ENCODE results near the gene ERF.
A peak's percentile ranks its signal among the peaks of the same experiment; 100 is the strongest.
"Not testable (repeated sequence)": the region's sequence is repeated elsewhere in the genome, so short reads cannot be mapped to it uniquely, and the experiment has no call there.

The ERF gene

DNA sequence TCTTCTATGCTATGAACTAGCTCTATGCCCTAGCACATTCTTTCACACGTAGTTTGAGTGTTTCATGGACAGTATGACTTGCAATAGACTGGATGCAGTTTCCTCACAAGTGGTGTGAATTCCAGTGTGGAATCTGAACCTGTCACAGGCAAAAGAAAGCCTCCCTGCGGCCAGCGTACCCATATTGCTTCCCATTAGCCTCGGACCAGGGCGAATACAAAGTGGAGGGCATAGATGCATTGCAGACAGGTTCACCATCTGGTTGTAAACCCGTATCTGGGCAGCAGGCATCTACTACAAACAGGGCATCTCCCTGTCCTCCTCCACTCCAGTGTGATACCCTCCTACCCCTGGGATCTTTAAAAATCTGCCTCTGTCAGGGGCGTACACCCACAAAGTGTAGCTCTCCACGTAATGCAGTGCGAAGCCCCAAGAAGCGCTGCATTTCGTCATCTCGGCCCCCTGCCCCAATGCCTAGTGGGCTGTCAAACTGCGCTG lies 12.8 kb upstream of the ERF start:
- in situ Hi-C loops (cut with MboI; ENCODE audit: low sequenced_read_pairs), result no loop called here
- no peaks in the 10 kb centered on the region for H3K36me3 ChIP-seq (replicated peaks)
- H3K9me3 ChIP-seq, result no peaks in the 10 kb centered on the region
- peak overlapping the region; percentile 62 for H3K4me3 ChIP-seq
- no peaks in the 10 kb centered on the region for H3K27me3 ChIP-seq (ENCODE audit: low read depth)
- DNase-seq (ENCODE audit: low spot score in 2 of 2), result no peak
- peaks cover 10% of the 10 kb centered on the region for H3K4me1 ChIP-seq

DNA sequence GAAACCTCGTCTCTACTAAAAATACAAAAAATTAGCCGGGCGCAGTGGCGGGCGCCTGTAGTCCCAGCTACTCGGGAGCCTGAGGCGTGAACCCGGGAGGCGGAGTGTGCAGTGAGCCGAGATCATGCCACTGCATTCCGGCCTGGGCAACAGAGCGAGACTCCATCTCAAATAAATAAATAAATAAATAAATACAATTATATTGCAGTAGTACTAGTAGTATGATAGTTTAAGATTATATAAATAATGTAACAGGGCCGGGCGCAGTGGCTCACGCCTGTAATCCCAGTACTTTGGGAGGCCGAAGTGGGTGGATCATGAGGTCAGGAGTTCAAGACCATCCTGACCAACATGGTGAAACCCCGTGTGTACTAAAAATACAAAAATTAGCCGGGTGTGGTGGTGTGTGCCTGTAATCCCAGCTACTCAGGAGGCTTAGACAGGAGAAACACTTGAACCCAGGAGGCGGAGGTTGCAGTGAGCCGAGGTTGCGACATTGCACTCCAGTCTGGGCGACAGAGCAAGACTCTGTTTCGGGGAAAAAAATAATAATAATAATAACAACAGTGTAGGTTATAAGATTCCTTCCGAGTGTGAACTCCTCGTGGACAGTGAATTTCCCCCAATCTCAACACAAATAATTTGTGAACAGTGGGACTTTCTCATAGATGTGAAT lies 12.1 kb upstream of the ERF start:
- H3K27me3 ChIP-seq (ENCODE audit: low read depth); DNase-seq (ENCODE audit: low spot score in 2 of 2); in situ Hi-C loops (cut with MboI; ENCODE audit: low sequenced_read_pairs); H3K4me3 ChIP-seq; H3K9me3 ChIP-seq; H3K36me3 ChIP-seq (replicated peaks): not testable (repeated sequence)
- peaks cover 10% of the 10 kb centered on the region for H3K4me1 ChIP-seq

DNA sequence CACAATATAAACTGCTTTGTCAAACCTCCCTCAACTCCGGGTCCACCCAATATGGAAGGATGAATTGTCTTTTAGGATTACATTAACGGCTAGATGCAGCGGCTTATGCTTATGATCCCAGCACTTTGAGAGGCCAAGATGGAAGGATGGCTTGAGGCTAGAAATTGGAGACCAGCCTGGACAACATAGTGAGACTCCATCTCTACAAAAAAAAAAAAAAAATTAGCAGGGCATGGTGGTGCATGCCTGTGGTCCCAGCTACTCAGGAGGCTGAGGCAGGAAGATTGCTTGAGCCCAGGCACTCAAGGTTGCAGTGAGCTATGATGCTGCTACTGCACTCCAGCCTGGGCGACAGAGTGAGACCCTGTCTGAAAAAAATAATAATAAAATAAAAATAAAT lies 11.2 kb upstream of the ERF start:
- in situ Hi-C loops (cut with MboI; ENCODE audit: low sequenced_read_pairs), result not testable (repeated sequence)

DNA sequence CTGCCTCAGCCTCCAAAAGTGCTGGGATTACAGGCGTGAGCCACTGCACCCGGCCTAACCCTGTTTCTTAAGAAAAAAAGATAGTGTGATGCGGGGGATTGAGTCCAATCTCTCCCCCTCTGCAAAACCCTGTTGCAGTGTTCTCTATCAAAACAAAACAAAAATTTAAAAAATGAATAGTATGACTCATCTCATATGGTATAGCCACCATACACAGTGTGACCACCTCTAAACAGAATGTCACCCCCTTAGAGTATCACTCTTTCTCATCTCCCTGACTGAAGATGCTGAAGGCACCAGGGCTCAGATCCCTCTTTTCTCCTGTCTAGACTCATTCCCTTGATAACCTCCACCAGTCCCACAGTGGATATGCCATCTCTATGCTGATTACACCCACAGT lies 6.8 kb upstream of the ERF start:
- Histone ChIP-seq H3K4me1 (no peaks in the 10 kb centered on the region), H3K27me3 (ENCODE audit: low read depth) (no peaks in the 10 kb centered on the region), H3K9me3 (no peaks in the 10 kb centered on the region), H3K36me3 (replicated peaks) (no peaks in the 10 kb centered on the region), H3K4me3 (no peak overlapping the region)
- in situ Hi-C loops (cut with MboI; ENCODE audit: low sequenced_read_pairs), result no loop called here
- no peak for DNase-seq (ENCODE audit: low spot score in 2 of 2)

More for the DNA sequence above, 11.2 kb upstream of the ERF start:
- peaks cover 10% of the 10 kb centered on the region for H3K4me1 ChIP-seq
- H3K9me3 ChIP-seq; DNase-seq (ENCODE audit: low spot score in 2 of 2); H3K4me3 ChIP-seq; H3K27me3 ChIP-seq (ENCODE audit: low read depth); H3K36me3 ChIP-seq (replicated peaks): not testable (repeated sequence)

DNA sequence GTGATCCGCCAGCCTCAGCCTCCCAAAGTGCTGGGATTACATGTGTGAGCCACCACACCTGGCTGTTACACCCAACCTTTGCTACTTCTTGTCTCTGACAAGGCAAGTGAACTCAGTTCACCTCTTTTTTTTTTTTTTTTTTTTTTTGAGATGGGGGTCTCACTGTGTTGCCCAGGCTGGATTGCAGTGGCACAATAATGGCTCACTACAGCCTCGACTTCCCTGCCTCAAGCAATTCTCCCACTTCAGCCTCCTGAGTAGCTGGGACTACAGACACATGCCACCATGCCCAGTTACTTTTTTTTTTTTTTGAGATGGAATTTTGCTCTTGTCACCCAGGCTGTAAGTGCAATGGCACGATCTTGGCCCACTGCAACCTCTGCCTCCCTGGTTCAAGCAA lies 2.9 kb upstream of the ERF start:
- H3K36me3 ChIP-seq (replicated peaks); H3K27me3 ChIP-seq (ENCODE audit: low read depth); H3K9me3 ChIP-seq; H3K4me1 ChIP-seq; DNase-seq (ENCODE audit: low spot score in 2 of 2); in situ Hi-C loops (cut with MboI; ENCODE audit: low sequenced_read_pairs); H3K4me3 ChIP-seq: not testable (repeated sequence)

DNA sequence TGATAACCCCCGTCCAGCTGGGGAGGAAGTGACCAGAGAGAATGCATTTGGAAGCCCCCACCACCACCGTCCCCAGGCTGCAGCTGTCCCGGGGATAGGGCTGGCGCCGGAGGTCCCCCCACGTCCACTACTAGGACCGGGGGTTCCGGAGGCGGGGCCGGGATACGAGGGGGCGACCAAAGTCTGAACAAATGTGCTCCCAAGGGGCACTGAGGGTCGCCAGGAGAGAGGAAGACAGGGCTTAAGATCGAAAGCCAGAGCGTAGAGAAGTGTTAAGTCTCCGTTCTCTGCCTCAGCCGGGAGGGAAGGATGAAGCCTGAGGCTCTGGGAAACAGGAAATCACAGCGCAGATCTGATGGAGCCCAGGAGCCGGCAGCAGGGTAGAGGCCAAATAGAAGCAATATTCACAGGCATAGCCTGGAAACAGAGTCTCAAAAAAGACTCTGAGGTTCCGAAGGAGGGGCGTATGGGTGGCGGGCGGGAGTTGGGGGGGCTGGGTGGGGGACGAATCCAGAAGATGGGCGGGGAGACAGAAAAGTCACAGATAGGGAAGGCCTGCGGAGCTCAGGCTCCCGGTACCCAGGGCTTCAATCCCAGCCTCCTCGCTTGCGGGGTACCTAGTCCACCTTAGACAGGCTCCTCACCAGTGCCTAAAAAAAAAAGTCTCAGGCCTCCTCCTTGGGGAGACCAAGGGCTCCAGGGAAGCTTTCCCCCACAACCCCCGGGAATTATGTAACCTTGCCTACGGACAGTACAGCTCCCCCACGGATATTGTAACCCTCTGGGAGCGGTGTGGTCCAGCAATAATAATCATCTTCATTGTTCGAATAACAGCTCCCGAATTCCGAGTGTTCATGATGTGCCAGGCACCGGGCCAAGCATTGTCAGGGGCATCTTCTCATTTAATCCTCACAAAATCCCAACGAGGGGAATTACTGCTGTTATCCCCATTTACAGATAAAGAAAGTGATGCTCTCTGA lies 1.1 kb upstream of the ERF start:
- no peaks in the 10 kb centered on the region for H3K9me3 ChIP-seq
- H3K27me3 ChIP-seq (ENCODE audit: low read depth), result no peaks in the 10 kb centered on the region
- in situ Hi-C loops (cut with MboI; ENCODE audit: low sequenced_read_pairs), result no loop called here
- peak; percentile 64 to 73 for DNase-seq (ENCODE audit: low spot score in 2 of 2)
- H3K4me1 ChIP-seq, result peaks cover 20% of the 10 kb centered on the region
- peak overlapping the region; percentile 94 for H3K4me3 ChIP-seq
- H3K36me3 ChIP-seq (replicated peaks), result peaks cover 4% of the 10 kb centered on the region

DNA sequence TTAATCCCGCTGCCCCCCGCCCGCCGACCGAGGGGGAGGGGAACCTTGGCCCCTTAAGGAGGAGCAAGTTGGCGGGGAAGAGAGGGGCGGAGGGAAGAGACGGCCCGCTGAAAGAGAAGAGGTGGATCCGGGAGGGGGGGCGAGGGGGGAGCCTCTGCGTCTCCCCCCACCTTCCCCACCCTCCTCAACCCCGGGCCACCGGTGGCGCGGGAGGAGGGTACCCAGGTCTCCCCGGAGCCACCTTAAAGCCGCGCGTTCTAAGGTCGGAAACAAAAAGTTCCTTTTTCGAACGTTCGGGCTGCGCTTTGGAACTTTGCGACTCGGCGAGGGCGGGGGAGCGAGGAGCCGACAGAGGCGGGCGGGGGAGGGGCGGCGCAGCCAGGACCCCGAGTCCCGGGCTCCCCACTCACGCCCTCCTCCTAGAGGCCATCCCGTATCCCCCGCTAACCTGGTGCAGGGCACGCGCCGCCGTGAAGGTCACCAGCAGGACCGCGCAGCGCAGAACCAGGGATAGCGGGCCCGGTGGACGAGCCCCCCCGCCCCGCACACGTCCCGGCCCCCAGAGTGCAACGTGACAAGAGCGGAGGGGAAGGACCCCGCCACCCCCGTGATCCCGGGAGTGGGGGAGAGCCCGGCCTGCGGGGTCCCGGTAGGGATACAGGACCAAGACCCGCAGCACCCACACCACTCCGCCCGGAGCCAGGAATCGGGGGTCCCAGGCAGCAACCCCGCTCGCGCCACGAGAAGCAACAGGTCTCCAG lies 659 bp downstream of the ERF start:
- Histone ChIP-seq H3K27me3 (ENCODE audit: low read depth) (no peaks in the 10 kb centered on the region), H3K4me3 (peak overlapping the region; percentile 94), H3K36me3 (replicated peaks) (peaks cover 17% of the 10 kb centered on the region), H3K9me3 (no peaks in the 10 kb centered on the region), H3K4me1 (peaks cover 20% of the 10 kb centered on the region)
- in situ Hi-C loops (cut with MboI; ENCODE audit: low sequenced_read_pairs), result no loop called here
- peak; percentile 76 to 84 for DNase-seq (ENCODE audit: low spot score in 2 of 2)

DNA sequence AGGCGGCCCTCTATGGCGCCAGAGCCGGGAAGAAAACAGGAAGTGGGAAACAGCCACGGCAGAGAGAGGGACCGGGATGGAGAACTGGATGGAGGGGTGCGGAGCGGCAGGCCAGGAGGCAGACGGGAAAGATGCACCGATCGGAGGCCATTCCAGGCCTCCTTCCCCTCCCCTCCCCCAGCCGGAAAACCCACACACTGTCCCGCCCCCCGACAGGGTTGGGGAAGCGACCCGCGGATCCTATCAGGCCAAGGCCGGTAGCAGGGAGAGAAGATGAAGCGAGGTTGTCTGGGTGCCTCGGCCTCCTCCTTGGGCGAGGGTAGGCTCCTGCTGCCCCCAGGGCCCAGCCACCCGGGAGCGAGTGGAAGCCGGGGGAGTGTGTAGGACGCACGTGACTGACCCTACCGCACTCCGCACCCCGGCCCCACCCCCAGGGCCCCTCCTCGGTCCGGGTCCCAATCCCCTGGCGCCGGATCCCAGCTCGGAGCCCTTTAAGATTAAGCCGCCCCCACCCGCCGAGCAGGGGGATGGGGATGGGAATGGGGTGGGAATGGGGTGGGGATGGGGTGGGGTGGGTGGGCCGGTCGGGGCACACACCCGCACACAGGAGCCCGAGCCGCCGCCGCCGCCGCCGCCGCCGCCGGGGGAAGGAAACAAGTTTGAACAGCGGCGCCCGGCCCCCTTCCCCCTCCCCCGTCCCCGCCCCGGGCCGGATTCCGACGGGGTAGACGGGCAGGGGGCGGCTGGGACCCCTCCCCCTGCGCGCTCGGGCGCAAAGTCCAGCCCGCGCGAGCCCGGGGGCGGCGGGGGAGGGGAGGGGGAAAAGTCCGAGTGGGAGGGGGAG lies 1.5 kb downstream of the ERF start:
- in situ Hi-C loops (cut with MboI; ENCODE audit: low sequenced_read_pairs), result no loop called here

DNA sequence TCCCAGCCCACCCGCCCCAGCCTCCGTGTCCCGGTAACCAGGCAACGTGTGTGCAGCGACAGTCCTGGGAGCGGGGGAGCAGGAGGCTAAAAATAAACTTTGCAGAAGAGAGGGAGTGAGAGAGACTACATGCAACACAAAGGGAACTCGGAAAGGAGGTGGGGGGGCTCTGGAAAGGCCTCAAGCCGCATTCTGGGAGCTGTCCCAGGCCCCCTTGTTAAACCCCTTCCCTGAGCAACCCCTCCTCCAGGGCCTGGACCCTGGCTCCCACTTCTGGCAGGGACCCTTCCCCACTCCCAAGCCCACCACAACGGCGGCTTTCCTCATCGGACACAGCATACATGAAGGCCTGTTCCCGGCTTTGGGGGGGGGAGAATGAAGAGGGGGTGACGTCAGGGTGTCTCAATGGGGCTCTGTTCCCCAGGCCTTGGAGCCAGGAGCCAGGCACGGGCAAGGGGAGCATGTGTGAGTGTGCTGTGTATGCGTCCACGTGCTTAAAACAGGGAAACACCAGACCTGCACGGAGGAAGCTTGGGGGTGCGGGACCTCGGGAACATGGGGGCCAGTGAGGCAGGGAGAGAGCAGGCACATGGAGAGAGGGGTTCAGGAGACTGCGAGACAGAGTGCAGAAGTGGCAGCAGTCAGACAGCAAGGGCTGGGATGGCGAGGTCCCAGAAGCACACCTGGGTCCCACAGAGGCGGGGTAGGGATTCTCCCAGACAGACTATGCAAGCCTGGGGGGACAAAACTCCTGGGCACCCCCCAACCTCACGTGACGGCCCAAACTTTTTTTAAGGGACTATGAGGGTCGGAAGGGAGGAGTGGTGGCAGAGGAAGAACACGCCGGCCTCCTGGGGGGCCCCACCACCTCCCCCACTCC lies 2.3 kb downstream of the ERF start:
- in situ Hi-C loops (cut with MboI; ENCODE audit: low sequenced_read_pairs), result no loop called here
- H3K27me3 ChIP-seq (ENCODE audit: low read depth), result no peaks in the 10 kb centered on the region
- H3K4me1 ChIP-seq, result peaks cover 20% of the 10 kb centered on the region
- no peaks in the 10 kb centered on the region for H3K9me3 ChIP-seq
- peaks cover 24% of the 10 kb centered on the region for H3K36me3 ChIP-seq (replicated peaks)
- peak; percentile 32 to 47 for DNase-seq (ENCODE audit: low spot score in 2 of 2)
- H3K4me3 ChIP-seq, result peak overlapping the region; percentile 94

More for the DNA sequence above, 1.5 kb downstream of the ERF start:
- no peaks in the 10 kb centered on the region for H3K27me3 ChIP-seq (ENCODE audit: low read depth)
- H3K36me3 ChIP-seq (replicated peaks), result peaks cover 24% of the 10 kb centered on the region
- H3K9me3 ChIP-seq, result no peaks in the 10 kb centered on the region
- H3K4me1 ChIP-seq, result peaks cover 20% of the 10 kb centered on the region
- peak overlapping the region; percentile 94 for H3K4me3 ChIP-seq
- peak; percentile 45 to 89 for DNase-seq (ENCODE audit: low spot score in 2 of 2)

DNA sequence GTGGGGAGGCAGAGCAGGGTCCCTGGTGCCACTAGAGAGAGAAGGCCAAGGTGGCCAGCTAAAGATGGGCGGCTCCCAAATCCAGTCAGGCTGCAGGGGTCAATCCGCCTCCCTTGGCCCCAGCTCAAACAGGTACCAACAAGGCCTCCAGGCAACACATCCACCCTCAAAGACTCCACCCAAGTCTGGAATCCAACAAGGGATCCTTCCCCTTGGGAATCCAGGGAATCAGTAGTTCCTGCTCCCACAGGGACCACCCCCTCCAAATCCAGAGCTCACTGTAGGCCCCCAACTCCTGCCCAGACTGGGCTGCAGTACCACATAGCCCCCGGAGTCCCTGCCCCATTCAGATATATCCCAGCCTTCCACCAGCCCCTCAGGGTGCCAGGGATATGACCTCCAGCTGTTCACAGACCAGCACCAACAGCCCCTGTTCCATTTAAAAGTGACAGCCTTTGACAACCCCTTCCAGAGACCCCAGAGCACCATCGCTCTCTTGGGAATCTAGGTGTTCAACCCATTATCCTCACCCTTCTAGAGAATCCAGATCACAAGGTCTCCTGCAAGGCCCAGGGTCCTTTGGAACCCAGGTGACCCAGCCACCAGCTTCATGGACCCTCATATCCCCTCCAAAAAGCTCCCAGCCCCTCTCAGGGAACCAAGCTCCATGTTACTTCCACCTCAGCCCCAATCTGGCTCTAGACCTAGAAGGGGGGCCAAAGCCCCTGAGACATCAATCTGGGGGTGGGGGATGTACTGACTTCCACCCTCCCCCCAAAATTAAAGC lies 3.2 kb downstream of the ERF start:
- DNase-seq (ENCODE audit: low spot score in 2 of 2), result no peak
- Histone ChIP-seq H3K36me3 (replicated peaks) (peaks cover 24% of the 10 kb centered on the region), H3K4me1 (peaks cover 20% of the 10 kb centered on the region), H3K9me3 (no peaks in the 10 kb centered on the region), H3K4me3 (0 out of 2 replicates have a peak overlapping the region, but pooled peaks have one; percentile 3), H3K27me3 (ENCODE audit: low read depth) (no peaks in the 10 kb centered on the region)
- in situ Hi-C loops (cut with MboI; ENCODE audit: low sequenced_read_pairs), result no loop called here

DNA sequence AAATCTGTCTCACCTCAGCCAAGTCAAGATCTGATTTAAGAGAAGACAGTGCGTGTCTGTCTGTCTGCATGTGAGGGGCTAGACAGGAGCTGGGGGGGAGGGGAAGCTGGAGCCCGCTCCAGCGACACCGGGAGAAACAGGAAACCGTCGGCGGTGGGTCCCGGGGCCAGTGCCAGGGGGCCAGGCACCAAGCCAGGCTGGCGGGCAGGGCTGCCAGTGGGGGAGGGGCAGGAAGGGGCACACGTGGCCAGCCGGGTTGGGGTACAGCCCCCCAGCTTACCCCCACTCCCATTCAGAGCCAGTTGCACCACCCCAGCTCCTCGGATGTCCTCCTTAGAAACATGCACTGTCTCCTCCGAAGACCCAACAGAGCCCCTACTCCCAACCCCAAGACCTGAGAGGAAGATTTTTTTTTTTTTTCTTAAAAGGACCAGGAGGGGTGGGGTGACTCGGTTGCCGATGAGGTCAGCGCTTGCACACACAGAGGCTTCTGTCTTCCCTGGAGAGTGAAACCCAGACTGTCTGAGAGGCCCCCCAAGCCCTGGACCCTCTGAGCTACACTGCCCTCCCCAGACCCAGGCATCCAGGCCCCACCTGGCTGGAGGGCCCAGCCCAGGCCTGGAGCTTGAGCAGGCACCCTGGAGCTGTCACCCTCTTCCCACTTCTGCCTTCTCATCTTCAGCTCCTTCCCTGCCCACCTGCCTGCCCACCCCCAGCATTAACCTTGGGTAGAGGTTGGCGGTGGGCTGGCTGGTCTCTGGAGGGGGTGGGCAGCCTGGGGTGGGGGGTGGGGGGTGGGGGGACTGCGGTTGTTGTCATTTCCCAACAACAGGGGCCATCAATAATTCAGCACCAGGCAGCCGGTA lies 4.0 kb downstream of the ERF start:
- in situ Hi-C loops (cut with MboI; ENCODE audit: low sequenced_read_pairs), result no loop called here
- Histone ChIP-seq H3K36me3 (replicated peaks) (peaks cover 24% of the 10 kb centered on the region), H3K4me1 (peaks cover 15% of the 10 kb centered on the region), H3K4me3 (no peak overlapping the region), H3K9me3 (no peaks in the 10 kb centered on the region), H3K27me3 (ENCODE audit: low read depth) (no peaks in the 10 kb centered on the region)
- no peak for DNase-seq (ENCODE audit: low spot score in 2 of 2)

Measured in HAP-1 (cell line).